HL-60 (cell line): ENCODE data around the gene NLRC5.
"Not testable (repeated sequence)": the region's sequence is repeated elsewhere in the genome, so short reads cannot be mapped to it uniquely, and the experiment has no call there.

ENCODE experiments used
- DNase-seq, 2 experiments: peaks; one replicate each; pipeline ENCODE4 v3.0.0-alpha.2; 2010 to 2020; ENCODE audit warnings: low read depth in 1 of 2, low spot score in 1 of 2
- H3K27ac ChIP-seq: fragments of 250-450 bp; sonication (Bioruptor Pico); replicated peaks from 2 replicates; pipeline ENCODE4 v1.5.1; 2020; ENCODE audit warnings: mild to moderate bottlenecking, moderate library complexity
- H3K27me3 ChIP-seq: fragments of 250-450 bp; sonication (Bioruptor Pico); 2 replicates; pipeline ENCODE4 v1.5.1; 2021; ENCODE audit warnings: mild to moderate bottlenecking, moderate library complexity; ENCODE audit not compliant: insufficient read depth, poor library complexity, severe bottlenecking
- H3K4me3 ChIP-seq: replicated peaks from 2 replicates; pipeline ENCODE4 v1.5.1; 2011; ENCODE audit warnings: mild to moderate bottlenecking, control low read depth, low read length; ENCODE audit not compliant: insufficient read depth
- GABPA ChIP-seq: IDR thresholded peaks from 2 replicates; pipeline ENCODE4 v1.6.1; 2012; ENCODE audit warnings: low read depth
- POLR2AphosphoS5 ChIP-seq: IDR thresholded peaks from 2 replicates; pipeline ENCODE4 v1.6.1; 2012; ENCODE audit warnings: low read depth
- SPI1 ChIP-seq: IDR thresholded peaks from 2 replicates; pipeline ENCODE4 v1.6.1; 2012; ENCODE audit warnings: low read depth, mild to moderate bottlenecking, borderline replicate concordance
- TF ChIP-seq, protein P1 (sequence below): IDR thresholded peaks from one replicate; pipeline ENCODE4 v1.5.1; 2011; ENCODE audit warnings: low read length, control low read depth, inconsistent platforms; ENCODE audit not compliant: insufficient read depth
- TF ChIP-seq, protein P2 (sequence below): IDR thresholded peaks from 2 replicates; pipeline ENCODE4 v1.6.1; 2012; ENCODE audit warnings: low read depth; ENCODE audit not compliant: insufficient replicate concordance

The NLRC5 gene

DNA sequence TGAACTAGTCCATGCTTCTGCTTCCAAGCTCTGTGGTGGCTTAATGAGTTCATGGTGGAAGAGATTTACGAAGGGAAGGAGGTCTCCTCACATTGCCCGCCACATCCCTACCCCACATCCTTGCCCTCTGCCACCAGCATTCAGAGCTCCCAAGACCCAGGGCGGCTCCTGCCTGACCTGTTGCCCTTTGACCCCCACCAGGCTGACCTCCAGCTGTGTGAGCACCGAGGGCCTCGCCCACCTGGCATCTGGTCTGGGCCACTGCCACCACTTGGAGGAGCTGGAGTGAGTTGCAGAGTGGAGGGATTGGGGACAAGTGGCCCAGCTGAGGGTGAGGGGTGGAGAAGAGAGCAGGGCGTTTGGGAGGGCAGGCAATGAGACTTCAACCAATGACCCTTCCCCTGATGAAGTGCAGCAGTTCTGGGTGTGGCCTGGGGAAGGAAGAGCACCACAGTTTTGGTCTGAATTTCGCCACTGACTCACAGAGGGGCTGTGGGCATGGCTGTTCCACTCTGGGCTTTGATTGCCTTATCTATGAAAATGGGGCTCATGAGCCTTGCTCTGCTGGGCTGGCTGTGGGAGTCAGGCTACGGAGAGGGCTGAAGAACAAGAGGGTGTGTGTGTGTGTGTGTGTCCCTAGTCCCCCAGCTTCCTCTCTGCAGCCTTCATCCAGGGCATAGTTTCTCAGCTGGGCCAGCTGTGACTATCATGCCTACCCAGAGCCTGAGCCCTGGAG lies 80.4 kb downstream of the NLRC5 start:
- TF ChIP-seq GABPA (no peak), POLR2AphosphoS5 (peak; percentile 32; the same call in 1 of the 2 replicates), SPI1 (no peak)
- DNase-seq: peak in 1 of 2 experiments; percentile 46
- Histone ChIP-seq H3K4me3 (no peak overlapping the region), H3K27me3 (no peaks in the 10 kb centered on the region), H3K27ac (no peak overlapping the region; the same call in 1 of the 2 replicates)

DNA sequence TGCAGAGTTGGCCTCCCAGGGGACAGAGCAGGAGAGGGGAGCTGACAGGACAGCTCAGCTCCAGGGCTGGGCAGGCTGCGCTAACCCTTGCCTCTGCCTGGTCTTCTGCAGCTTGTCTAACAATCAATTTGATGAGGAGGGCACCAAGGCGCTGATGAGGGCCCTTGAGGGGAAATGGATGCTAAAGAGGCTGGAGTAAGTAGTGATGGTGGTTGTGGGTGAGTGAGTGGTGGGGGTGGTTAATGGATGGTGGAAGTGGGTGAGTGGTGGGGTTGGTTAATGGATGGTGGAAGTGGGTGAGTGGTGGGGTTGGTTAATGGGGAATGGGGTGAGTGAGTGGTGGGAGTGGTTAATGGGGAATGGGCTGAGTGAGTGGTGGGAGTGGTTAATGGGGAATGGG lies 81.1 kb downstream of the NLRC5 start:
- Histone ChIP-seq H3K27ac (no peak overlapping the region), H3K4me3 (no peak overlapping the region), H3K27me3 (no peaks in the 10 kb centered on the region)
- TF ChIP-seq, protein P1, sequence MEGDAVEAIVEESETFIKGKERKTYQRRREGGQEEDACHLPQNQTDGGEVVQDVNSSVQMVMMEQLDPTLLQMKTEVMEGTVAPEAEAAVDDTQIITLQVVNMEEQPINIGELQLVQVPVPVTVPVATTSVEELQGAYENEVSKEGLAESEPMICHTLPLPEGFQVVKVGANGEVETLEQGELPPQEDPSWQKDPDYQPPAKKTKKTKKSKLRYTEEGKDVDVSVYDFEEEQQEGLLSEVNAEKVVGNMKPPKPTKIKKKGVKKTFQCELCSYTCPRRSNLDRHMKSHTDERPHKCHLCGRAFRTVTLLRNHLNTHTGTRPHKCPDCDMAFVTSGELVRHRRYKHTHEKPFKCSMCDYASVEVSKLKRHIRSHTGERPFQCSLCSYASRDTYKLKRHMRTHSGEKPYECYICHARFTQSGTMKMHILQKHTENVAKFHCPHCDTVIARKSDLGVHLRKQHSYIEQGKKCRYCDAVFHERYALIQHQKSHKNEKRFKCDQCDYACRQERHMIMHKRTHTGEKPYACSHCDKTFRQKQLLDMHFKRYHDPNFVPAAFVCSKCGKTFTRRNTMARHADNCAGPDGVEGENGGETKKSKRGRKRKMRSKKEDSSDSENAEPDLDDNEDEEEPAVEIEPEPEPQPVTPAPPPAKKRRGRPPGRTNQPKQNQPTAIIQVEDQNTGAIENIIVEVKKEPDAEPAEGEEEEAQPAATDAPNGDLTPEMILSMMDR: no peak
- no peak for TF ChIP-seq POLR2AphosphoS5
- TF ChIP-seq SPI1: no peak
- TF ChIP-seq GABPA: no peak
- TF ChIP-seq, protein P2, sequence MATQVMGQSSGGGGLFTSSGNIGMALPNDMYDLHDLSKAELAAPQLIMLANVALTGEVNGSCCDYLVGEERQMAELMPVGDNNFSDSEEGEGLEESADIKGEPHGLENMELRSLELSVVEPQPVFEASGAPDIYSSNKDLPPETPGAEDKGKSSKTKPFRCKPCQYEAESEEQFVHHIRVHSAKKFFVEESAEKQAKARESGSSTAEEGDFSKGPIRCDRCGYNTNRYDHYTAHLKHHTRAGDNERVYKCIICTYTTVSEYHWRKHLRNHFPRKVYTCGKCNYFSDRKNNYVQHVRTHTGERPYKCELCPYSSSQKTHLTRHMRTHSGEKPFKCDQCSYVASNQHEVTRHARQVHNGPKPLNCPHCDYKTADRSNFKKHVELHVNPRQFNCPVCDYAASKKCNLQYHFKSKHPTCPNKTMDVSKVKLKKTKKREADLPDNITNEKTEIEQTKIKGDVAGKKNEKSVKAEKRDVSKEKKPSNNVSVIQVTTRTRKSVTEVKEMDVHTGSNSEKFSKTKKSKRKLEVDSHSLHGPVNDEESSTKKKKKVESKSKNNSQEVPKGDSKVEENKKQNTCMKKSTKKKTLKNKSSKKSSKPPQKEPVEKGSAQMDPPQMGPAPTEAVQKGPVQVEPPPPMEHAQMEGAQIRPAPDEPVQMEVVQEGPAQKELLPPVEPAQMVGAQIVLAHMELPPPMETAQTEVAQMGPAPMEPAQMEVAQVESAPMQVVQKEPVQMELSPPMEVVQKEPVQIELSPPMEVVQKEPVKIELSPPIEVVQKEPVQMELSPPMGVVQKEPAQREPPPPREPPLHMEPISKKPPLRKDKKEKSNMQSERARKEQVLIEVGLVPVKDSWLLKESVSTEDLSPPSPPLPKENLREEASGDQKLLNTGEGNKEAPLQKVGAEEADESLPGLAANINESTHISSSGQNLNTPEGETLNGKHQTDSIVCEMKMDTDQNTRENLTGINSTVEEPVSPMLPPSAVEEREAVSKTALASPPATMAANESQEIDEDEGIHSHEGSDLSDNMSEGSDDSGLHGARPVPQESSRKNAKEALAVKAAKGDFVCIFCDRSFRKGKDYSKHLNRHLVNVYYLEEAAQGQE: no peak
- DNase-seq: no peak

DNA sequence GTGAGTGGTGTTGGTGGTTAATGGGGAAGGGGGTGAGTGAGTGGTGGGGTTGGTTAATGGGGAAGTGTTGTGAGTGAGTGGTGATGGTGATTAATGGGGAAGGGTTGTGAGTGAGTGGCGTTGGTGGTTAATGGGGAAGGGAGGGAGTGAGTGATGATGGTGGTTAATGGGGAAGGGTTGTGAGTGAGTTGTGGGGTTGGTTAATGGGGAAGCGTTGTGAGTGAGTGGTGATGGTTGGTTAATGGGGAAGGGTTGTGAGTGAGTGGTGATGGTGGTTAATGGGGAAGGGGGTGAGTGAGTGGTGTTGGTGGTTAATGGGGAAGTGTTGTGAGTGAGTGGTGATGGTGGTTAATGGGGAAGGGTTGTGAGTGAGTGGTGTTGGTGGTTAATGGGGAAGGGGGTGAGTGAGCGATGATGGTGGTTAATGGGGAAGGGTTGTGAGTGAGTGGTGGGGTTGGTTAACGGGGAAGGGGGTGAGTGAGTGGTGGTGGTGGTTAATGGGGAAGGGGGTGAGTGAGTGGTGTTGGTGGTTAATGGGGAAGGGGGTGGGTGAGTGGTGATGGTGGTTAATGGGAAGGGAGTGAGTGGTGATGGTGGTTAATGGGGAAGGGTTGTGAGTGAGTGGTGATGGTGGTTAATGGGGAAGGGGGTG lies 81.8 kb downstream of the NLRC5 start:
- H3K4me3 ChIP-seq, H3K27ac ChIP-seq, H3K27me3 ChIP-seq: not testable (repeated sequence)
- DNase-seq: peak in 1 of 2 experiments; percentile 10

DNA sequence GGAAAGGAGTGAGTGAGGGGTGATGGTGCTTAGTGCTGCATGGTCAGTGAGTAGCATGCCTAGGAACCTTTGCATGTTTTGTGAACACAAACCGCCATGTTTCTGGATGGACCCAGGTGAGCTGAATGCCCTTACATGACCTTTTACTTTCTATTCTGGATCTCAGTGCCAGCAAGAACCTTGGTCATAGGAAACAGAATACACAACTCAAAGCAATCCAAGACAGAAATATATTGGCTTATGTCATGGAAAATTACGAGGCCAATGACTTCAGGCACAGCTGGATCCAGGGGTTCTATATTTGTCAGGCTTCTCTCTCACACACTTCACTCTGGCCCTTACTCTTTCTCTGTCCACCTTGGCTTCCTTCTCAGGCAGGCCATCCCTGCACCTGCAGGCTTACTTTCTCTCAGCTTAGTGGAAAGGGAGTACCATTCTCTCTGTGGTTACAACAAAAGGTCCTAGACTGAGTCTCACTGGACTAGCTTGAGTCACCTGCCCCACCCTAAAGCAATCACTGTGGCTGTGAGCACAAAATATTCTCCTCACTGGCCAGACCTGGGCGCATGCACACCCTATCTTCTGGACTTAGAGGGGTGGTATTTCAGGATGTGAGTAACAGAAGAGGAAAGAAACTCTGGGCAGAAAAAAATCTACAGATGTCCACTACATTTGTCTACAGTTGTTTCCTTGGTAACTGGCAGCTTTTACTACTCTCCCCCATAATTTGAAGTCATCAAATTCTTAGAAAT lies 82.7 kb downstream of the NLRC5 start:
- DNase-seq: no peak
- H3K27ac ChIP-seq: no peak overlapping the region

More for the DNA sequence above, 82.7 kb downstream of the NLRC5 start:
- TF ChIP-seq, protein P1: no peak
- no peak for TF ChIP-seq POLR2AphosphoS5
- TF ChIP-seq, protein P2: no peak
- TF ChIP-seq GABPA: no peak
- no peak for TF ChIP-seq SPI1
- H3K4me3 ChIP-seq: no peak overlapping the region
- H3K27me3 ChIP-seq: no peaks in the 10 kb centered on the region
